GM19099 (cell line): ENCODE data around the gene RNF13.

Experiments
- POLR2A ChIP-seq: IDR thresholded peaks from 3 replicates; pipeline ENCODE4 v1.6.1; 2011; ENCODE audit warnings: low read depth; ENCODE audit not compliant: insufficient read length; ENCODE audit errors: extremely low read depth

Gene RNF13

GRCh38 chr3:149898771-149899170 is 85.8 kb downstream of the RNF13 start:
- TF ChIP-seq POLR2A = no peak

GRCh38 chr3:149900322-149900721 is 87.3 kb downstream of the RNF13 start:
- no peak for TF ChIP-seq POLR2A

- no peak for TF ChIP-seq POLR2A
Observed at GRCh38 chr3:149901770-149902169, 88.8 kb downstream of the RNF13 start.

GRCh38 chr3:149902498-149903139 is 89.6 kb downstream of the RNF13 start:
- no peak for TF ChIP-seq POLR2A

GRCh38 chr3:149906036-149906435 is 93.0 kb downstream of the RNF13 start:
- no peak for TF ChIP-seq POLR2A

GRCh38 chr3:149908424-149908957 is 95.5 kb downstream of the RNF13 start:
- no peak for TF ChIP-seq POLR2A

- no peak for TF ChIP-seq POLR2A
Observed at GRCh38 chr3:149909923-149910322, 96.9 kb downstream of the RNF13 start.

GRCh38 chr3:149917124-149917667 is 104.2 kb downstream of the RNF13 start:
- no peak for TF ChIP-seq POLR2A

GRCh38 chr3:149919509-149919908 is 106.5 kb downstream of the RNF13 start:
- no peak for TF ChIP-seq POLR2A

GRCh38 chr3:149920119-149920518 is 107.1 kb downstream of the RNF13 start:
- TF ChIP-seq POLR2A = no peak

- TF ChIP-seq POLR2A = no peak
Observed at GRCh38 chr3:149933008-149933407, 120.0 kb downstream of the RNF13 start.

- TF ChIP-seq POLR2A = no peak
Observed at GRCh38 chr3:149933858-149934257, 120.8 kb downstream of the RNF13 start.

GRCh38 chr3:149934524-149934923 is 121.5 kb downstream of the RNF13 start:
- TF ChIP-seq POLR2A = no peak

- TF ChIP-seq POLR2A = no peak
Observed at GRCh38 chr3:149936812-149937230, 123.8 kb downstream of the RNF13 start.

- TF ChIP-seq POLR2A = no peak
Observed at GRCh38 chr3:149941186-149941585, 128.2 kb downstream of the RNF13 start.

GRCh38 chr3:149941946-149942345 is 128.9 kb downstream of the RNF13 start:
- no peak for TF ChIP-seq POLR2A

GRCh38 chr3:149942409-149942808 is 129.4 kb downstream of the RNF13 start:
- no peak for TF ChIP-seq POLR2A

GRCh38 chr3:149947231-149947630 is 134.2 kb downstream of the RNF13 start:
- TF ChIP-seq POLR2A = no peak

- TF ChIP-seq POLR2A = no peak
Observed at GRCh38 chr3:149949181-149949580, 136.2 kb downstream of the RNF13 start.
